ENCODE measurements around the gene SORBS2. TPM values are rescaled to one million over a fixed set of nuclear protein-coding genes. Genes with fewer than 3 reads are reported as not detected.
A peak's percentile ranks its signal among the peaks of the same experiment; 100 is the strongest.

Gene SORBS2
- total RNA-seq, 1 donor from 2014 or later: 1.1 TPM

GRCh38 chr4:185744488-185744862 is 67.5 kb downstream of the SORBS2 start:
- FAIRE-seq: no peak
- TF ChIP-seq, protein P1, sequence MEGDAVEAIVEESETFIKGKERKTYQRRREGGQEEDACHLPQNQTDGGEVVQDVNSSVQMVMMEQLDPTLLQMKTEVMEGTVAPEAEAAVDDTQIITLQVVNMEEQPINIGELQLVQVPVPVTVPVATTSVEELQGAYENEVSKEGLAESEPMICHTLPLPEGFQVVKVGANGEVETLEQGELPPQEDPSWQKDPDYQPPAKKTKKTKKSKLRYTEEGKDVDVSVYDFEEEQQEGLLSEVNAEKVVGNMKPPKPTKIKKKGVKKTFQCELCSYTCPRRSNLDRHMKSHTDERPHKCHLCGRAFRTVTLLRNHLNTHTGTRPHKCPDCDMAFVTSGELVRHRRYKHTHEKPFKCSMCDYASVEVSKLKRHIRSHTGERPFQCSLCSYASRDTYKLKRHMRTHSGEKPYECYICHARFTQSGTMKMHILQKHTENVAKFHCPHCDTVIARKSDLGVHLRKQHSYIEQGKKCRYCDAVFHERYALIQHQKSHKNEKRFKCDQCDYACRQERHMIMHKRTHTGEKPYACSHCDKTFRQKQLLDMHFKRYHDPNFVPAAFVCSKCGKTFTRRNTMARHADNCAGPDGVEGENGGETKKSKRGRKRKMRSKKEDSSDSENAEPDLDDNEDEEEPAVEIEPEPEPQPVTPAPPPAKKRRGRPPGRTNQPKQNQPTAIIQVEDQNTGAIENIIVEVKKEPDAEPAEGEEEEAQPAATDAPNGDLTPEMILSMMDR (IDR thresholded peaks at IDR 0.05; ENCODE audit: insufficient read depth, low read length, severe bottlenecking): no peak

GRCh38 chr4:185743722-185744487 is 68.1 kb downstream of the SORBS2 start:
- Histone ChIP-seq H3K4me3 (ENCODE audit: low read depth, low read length) (no peak overlapping the region), H3K36me3 (ENCODE audit: control insufficient read depth, insufficient read depth, low read length) (no peaks in the 10 kb centered on the region), H3K27me3 (ENCODE audit: control insufficient read depth, insufficient read depth, low read length) (no peaks in the 10 kb centered on the region)
- TF ChIP-seq, protein P1 (IDR thresholded peaks at IDR 0.05; ENCODE audit: insufficient read depth, low read length, severe bottlenecking): no peak
- DNase-seq (ENCODE audit: low read depth): no peak
- FAIRE-seq: no peak

More at GRCh38 chr4:185744488-185744862, 67.5 kb downstream of the SORBS2 start:
- H3K36me3 ChIP-seq (ENCODE audit: control insufficient read depth, insufficient read depth, low read length): no peaks in the 10 kb centered on the region
- DNase-seq (ENCODE audit: low read depth): no peak
- no peaks in the 10 kb centered on the region for H3K27me3 ChIP-seq (ENCODE audit: control insufficient read depth, insufficient read depth, low read length)
- no peak overlapping the region for H3K4me3 ChIP-seq (ENCODE audit: low read depth, low read length)

GRCh38 chr4:185742766-185743165 is 69.2 kb downstream of the SORBS2 start:
- no peak for FAIRE-seq
- no peaks in the 10 kb centered on the region for H3K27me3 ChIP-seq (ENCODE audit: control insufficient read depth, insufficient read depth, low read length)
- H3K4me3 ChIP-seq (ENCODE audit: low read depth, low read length): no peak overlapping the region
- H3K36me3 ChIP-seq (ENCODE audit: control insufficient read depth, insufficient read depth, low read length): no peaks in the 10 kb centered on the region
- DNase-seq (ENCODE audit: low read depth): peak; percentile 56
- TF ChIP-seq, protein P1 (IDR thresholded peaks at IDR 0.05; ENCODE audit: insufficient read depth, low read length, severe bottlenecking): no peak

DNA sequence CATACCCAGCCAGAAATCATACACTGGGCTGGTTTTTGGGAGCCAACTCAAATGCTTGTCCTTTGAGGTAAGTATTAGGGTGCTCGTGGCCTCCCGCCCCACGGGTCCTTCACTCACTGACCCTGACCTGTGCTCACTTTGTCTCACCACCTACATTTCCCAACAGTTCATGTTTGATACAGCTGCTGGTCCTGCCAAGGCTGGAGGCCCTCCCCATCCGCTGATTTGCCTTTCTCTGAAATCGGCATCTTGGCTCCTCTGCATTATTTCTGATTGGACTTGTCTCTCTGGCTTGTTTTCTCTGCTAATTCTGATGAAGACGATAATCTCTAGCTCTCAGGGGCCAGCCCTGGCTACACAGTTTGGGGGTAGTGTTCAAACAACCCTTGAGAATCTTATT is 70.2 kb downstream of the SORBS2 start:
- Histone ChIP-seq H3K4me3 (ENCODE audit: low read depth, low read length) (no peak overlapping the region), H3K36me3 (ENCODE audit: control insufficient read depth, insufficient read depth, low read length) (no peaks in the 10 kb centered on the region), H3K27me3 (ENCODE audit: control insufficient read depth, insufficient read depth, low read length) (no peaks in the 10 kb centered on the region)
- DNase-seq (ENCODE audit: low read depth): no peak
- TF ChIP-seq, protein P1 (IDR thresholded peaks at IDR 0.05; ENCODE audit: insufficient read depth, low read length, severe bottlenecking): no peak
- FAIRE-seq: no peak

DNA sequence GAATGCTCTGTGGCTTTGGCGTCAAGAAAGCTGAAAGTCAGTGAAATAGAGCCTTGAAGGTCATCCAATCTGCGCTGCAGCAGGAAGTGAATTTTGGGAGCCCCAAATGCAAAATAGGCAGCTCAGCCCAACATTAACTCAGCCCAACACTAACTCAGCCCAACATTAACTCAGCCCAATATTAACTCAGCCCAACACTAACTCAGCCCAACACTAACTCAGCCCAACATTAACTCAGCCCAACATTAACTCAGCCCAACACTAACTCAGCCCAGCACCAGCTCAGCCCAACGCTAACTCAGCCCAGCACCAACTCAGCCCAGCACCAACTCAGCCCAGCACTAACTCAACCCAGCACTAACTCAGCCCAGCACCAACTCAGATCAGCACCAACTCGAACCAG is 71.5 kb downstream of the SORBS2 start:
- FAIRE-seq: no peak
- no peaks in the 10 kb centered on the region for H3K27me3 ChIP-seq (ENCODE audit: control insufficient read depth, insufficient read depth, low read length)
- no peak for DNase-seq (ENCODE audit: low read depth)
- no peak overlapping the region for H3K4me3 ChIP-seq (ENCODE audit: low read depth, low read length)
- H3K36me3 ChIP-seq (ENCODE audit: control insufficient read depth, insufficient read depth, low read length): no peaks in the 10 kb centered on the region
- TF ChIP-seq, protein P1 (IDR thresholded peaks at IDR 0.05; ENCODE audit: insufficient read depth, low read length, severe bottlenecking): no peak

DNA sequence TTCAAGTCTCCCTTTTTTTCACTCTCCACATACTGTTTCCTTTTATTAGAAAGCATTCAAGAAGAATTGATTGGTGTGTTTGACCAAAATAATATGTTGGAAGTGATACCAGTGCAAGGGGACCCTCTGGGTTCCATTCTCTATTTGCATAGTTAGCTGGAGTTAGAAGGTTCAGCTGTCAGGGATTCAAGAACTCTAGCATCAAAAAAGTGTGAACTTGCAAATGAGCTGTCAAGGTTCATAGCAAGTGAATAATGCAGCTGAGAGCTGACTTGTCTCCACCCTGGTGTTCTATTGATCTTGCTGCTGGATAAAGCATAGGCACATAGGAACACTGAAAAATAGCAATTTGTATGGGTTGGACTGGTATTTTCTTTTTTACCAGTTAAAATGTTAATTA is 73.2 kb downstream of the SORBS2 start:
- H3K4me3 ChIP-seq (ENCODE audit: low read depth, low read length): no peak overlapping the region
- H3K36me3 ChIP-seq (ENCODE audit: control insufficient read depth, insufficient read depth, low read length): no peaks in the 10 kb centered on the region
- TF ChIP-seq, protein P1 (IDR thresholded peaks at IDR 0.05; ENCODE audit: insufficient read depth, low read length, severe bottlenecking): no peak
- H3K27me3 ChIP-seq (ENCODE audit: control insufficient read depth, insufficient read depth, low read length): no peaks in the 10 kb centered on the region
- DNase-seq (ENCODE audit: low read depth) (no peak), FAIRE-seq (no peak)
